HL-60/S4 (cell line): ENCODE data around the gene CPSF3.

Source experiments
- in situ Hi-C: fragments of 300-500 bp; cut with MboI; formaldehyde crosslinking; loops from 2 replicates; pipeline ENCODE4 v1.14.3; 2022; ENCODE audit warnings: low sequenced_read_pairs

The CPSF3 gene

DNA sequence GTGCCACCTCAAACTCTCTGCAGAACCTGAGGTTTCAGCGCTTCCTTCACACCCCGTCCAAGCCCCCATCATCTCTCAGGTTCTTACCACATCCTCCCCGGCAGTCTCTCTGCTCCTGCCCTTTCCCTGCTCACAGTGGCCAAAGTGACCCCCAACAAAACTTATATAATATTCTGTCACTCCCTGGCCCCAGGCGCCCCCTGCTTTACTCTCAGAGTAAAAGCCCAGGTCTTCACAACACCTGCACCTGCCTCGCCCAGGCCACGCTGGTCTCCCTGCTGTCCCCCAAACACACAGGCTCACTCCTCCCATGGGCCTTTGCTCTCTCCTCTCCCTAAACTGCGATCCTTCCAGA, 6.5 kb upstream of the CPSF3 start:
- in situ Hi-C loops: no loop called here

DNA sequence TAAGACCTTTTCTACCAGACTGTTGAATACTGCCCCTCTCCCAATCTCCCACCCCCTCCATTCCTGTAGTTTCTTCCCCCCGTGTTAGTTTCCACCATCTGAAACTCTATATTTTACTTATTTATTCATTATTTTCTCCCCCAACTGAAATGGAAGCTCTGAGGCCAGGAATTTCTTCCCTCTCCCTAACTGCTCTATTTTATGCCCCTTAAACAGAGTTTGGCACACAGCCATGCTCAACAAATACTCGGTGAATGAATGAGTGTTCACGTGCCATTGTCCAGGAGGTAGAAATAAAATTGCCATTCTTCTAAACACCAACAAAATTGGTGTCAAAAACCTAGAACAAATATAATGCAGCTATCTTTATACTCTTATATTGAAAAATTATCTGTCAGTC, 5.7 kb upstream of the CPSF3 start:
- in situ Hi-C loops: no loop called here

DNA sequence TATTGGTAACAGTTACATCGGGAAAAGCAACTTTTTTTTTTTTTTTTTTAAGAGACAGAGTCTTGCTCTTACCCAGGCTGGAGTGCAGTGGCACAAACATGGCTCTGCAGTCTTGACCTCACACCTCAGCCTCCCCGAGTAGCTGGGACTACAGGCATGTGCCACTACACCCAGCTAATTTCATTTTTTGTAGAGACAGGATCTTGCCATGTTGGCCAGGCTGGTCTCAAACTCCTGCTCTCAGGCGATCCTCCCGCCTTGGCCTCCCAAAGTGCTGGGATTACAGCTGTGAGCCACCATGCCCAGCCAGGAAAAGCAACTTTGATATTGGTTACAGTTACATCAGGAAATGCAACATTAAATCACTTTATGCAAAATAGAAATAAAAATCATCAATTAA, 4.7 kb upstream of the CPSF3 start:
- in situ Hi-C loops: no loop called here

DNA sequence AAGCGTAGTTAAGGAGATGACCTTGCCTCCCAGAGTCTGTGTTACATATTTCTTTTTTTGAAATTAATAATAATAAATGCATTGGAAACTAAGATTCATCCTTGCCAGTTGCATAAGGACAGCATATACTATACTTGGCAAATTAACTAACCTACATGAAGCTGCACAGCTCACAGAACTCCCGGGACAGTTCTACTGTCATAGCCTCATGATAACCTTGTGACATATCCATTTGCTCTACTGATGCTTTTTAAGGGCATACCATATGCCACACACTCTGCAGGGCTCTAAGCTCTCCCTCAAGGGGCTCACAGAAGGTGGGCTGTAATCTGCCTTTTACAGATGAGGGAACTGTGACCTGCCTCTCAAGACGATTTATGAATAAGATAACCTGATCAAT, 3.9 kb upstream of the CPSF3 start:
- in situ Hi-C loops: no loop called here

DNA sequence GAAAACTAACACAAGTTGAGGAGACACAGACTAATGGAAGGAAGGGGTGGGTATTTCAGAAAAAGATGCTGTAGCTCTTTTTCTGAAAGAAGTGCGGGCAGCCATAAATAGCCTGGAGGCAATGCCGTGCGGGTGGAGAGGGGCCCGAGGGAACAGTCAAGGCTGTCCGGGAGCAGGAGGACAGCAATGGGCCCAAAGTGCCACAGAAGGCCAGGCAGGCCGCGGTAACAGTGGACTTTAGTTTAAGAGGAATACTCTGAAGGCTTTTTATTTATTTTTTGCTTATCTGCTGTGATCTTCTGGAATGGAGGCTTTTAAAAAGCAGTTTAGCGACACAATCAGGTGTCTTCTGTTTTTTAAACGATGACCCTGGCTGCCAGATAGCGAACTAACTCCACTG, 3.0 kb upstream of the CPSF3 start:
- in situ Hi-C loops: no loop called here

DNA sequence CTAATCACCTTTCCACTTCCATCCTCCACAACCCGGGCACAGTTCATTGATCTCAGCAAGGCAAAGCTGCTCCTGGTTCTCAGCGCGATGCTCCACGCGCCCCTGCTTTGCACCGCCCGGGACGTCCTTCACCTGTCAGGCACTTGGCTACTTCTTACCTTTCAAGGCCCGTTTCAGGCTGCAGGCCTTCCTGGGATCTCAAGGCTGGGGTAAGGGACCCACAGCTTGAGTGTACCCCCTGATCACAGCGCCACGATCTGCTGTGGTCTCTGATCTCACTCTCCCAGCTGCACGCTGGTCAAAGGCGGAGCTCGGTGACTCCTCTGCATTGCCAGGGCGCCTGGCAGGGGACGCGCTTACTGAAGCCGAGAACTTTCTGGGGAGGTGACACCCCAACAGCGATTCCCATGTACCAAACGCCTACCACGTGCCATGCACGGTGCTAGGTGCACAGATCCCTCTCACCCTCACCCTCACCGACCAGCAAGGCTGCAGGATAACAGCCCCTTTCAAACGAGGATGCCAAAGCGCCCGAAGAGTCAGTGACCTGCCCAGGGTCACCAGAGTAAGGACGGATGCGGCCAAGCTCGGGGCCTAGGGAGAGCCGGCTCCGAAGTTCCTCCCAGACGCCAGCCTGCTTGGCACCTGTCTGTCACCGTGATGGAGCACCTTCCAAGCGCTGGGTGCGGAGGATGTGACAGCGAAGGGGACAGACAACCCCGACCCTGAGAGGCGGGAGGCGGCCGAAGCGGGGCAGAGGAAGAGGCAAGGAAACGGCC, 944 bp upstream of the CPSF3 start:
- in situ Hi-C loops: no loop called here

DNA sequence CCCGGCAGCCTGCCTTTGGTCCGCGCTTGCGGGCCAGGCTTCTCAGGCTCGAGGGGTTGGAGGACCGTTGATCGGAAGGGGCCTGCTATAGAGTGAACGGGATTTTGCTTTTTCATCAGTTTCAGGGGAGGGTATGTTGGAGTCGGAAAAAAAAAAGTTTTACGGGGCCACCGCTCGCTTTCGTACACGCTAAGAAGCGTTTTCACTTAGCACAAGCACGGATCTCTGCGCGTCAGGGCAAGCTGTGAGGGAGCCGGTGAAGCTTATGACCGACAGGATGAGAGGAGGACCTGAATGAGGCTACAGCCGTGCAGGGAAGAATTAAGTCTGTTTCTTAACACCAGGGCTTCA, 443 bp downstream of the CPSF3 start:
- in situ Hi-C loops: no loop called here

DNA sequence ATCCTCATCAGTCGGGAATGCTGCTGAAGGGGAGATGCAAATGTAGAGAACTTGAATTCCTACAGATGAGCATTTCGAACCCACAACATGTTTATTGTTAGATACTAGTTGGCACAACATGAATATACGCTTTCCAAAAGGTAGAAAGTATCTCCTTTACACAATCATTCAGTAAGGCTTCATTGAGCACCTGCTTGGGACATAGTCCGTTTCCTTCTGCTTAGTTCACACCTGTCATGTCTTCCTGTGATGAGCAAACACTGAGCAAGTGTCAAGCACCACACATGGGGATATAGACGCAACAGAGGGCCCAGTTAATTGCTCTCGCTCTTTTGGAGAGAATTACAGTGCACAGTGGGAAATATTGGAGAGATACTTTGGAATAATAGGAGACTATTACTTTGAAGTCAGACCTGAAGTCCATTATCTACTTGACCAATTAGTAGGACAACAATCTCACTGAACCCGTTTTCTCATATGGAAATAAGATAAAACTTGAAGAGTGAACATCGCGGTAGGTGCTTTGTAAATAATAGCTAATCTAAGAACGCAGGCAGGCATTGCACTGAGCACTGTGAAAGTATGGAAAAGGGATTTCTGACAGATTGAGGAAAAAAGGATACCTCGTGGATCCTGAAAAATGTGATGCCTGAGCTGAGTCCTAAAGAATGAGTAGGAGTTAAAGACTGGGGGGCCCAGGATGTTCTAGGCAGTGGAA, 1.2 kb downstream of the CPSF3 start:
- in situ Hi-C loops: no loop called here

DNA sequence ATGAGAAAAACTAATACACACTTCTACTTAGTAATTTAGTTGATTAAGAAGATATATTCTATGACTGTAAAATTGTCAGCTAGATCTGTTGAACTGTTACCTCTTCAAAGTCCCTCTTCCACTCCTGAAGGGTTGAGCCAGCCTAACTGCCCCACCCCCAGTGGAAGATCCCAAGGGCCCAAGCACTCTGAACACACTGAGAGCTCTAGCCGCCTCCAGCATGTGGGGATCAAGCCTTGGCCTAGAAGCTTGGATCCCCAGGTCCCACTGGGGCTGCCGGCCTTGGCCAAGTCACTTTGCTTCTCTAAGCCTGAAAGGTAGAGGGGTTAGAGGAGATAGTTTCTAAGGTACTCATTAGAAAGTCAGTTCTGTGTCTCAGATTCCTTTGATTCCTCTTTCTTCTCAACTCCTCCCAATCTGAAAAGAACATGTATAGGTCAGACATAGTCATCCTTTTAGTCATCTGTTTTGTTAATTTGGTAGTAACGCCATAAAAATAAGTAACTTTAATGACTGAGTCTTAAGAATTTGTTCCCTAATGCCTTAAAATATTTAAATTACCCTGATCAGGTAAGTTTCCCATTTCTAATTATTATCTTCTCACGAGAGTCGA, 5.6 kb downstream of the CPSF3 start:
- in situ Hi-C loops: no loop called here

DNA sequence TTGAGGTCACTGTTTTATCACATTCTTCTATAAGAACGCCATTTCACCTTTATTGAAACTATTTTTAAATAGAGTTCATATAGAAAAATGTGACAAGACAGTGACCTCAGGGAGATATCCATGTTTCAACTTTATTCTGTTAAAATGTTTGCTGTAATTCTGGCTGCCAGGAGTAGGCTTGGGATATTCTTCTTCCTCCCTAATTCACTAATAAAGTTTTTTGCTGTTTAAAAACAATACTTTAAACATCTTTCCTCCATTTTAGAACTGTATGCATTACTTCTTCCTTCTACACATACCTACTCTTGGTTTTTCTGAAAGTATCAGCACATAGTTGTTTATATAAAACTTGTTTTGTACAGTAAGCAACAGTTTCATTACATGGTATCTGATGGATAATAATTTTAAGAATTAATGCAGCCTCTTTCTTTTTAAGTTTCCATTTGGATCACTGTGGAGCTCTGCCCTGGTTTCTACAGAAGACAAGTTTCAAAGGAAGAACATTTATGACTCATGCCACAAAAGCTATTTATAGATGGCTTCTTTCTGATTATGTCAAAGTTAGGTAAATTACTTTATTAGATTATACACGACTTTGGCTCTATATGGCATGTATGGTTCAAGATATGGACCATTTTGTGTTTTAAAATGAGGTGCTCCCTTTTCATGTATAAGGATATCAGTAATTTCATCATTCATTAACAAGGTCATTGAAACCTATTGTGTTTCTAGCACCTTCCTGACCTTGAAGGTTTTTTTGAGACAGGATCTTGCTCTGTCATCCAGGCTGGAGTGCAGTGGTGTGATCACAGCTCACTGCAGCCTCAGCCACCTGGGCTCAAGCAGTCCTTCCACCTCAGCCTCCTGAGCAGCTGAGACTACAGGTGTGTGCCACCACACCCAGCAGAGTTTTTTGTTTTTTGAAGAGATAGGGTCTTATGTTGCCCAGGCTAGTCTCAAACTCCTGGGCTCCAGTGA, 7.2 kb downstream of the CPSF3 start:
- in situ Hi-C loops: no loop called here

DNA sequence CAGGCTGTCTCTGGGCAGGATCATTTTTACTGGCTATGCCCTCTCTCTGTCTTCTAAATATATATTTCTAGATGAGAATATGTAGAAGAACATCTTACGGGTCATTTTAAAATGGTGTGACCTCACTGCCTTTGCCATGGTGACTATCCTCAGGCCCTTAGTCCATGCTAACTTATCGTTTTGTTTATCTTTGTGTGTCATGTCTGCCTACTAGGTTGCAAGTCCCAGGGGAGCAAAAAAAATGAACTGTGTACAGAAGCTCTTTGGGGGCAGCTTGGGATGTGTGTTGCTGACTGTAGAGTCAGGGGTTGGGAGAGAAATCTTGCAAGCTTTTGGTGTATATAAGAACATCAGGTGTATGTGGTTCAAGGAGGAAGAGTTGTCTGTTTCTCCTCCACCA, 11.0 kb downstream of the CPSF3 start:
- in situ Hi-C loops: no loop called here

DNA sequence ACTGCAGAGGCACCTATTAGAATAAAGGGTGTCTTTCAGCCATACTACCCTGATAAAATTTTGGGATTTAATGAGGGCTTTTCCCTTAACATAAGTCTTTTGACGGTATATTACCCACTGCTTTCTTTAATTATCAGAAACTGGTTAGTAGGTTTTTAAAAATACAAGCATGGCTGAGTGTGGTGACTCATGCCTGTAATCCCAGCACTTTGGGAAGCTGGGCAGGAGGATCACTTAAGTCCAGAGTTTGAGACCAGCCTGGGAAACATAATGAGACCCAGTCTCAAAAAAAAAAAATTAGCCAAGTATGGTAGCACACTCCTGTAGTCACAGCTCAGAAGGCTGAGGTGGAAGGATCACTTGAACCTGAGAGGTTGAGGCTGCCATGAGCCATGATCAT, 16.1 kb downstream of the CPSF3 start:
- in situ Hi-C loops: no loop called here

DNA sequence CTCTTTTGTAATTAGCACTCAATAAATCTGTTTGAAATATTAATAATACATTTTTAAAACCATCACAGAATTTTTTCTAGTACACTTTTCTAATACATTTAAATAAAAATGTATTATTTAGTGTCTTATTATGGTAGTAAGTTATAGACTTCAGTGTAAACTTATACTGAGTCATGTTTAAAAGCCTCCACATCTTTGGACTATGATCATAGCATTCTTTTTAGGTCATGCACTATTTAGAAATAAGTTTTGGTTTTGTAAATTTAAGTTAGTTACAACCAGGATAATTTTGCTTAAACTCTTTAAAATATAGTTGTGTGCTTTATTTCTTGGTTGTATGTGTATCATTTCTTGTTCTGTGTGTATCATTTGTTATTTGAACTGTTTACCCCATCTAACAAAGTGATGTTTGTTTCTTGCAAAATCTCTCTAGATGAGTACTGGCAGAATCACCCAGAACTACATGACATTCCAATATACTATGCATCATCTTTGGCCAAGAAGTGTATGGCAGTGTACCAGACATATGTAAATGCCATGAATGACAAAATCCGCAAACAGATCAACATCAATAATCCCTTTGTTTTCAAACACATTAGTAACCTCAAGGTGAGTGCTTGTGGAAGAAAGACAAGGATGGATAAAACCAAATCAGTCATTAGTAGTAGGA, 16.7 kb downstream of the CPSF3 start:
- in situ Hi-C loops: no loop called here

DNA sequence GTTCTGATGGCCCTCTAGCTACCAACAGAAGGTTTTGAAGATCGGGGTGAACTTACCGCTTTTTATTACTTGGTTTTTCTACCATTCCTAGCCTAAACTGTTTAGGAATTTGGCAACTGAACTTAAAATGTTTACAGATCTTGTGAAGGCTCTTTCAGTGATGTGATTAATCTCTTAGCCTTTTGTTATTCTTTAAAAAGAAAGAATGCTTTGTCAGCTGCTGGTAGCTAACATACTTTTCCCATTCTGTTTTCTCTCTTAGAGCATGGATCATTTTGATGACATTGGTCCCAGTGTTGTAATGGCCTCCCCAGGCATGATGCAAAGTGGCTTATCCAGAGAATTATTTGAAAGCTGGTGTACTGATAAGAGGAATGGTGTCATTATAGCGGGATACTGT, 18.1 kb downstream of the CPSF3 start:
- in situ Hi-C loops: no loop called here

DNA sequence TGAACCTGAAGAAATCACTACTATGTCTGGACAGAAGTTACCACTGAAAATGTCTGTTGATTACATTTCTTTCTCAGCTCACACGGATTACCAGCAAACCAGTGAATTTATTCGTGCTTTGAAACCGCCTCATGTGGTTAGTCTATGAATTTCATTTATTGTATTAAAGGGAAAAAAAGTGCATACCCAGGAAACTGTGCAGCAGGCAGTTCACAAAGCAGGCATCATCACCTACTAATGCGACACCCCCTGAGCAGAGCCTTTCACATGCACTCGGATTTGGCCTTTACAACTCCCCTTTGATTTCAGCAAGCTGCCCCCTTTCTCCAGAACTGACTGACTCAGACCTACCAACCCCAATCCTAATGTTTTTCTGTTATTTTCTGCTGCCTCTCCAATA, 20.1 kb downstream of the CPSF3 start:
- in situ Hi-C loops: no loop called here

DNA sequence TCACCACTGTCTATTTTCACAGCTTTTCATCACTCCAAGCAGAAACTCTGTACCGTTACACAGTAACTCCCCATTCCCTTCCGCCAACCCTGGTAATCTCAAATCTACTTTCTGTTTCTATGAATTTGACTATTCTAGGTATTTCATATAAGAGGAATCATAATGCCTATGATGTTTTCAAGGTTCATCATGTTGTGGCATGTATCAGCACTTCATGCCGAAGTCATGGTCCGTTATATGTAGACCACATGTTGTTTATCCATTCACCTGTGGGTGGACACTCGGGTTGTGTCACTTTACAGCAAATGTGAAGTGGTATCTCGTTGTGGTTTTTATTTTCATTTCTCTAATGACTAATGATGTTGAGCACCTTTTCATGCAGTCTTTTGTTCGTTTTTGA, 21.6 kb downstream of the CPSF3 start:
- in situ Hi-C loops: no loop called here

DNA sequence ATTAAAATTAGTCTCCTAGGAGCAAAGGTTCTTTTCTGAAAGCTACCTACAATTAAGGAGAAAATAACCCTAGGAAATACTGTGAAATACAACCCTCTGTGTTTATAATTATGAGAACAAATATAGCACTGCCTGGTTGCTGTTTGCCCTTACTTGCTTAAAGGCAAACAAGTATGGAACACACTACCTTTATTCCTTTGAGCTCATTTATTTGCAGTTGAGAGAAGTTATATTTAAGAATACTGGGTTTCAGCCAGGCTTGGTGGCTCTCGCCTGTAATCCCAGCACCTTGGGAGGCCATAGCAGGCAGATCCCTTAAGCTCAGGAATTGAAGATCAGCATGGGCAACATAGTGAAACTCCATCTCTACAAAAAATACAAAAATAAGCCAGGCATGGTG, 27.8 kb downstream of the CPSF3 start:
- in situ Hi-C loops: no loop called here

DNA sequence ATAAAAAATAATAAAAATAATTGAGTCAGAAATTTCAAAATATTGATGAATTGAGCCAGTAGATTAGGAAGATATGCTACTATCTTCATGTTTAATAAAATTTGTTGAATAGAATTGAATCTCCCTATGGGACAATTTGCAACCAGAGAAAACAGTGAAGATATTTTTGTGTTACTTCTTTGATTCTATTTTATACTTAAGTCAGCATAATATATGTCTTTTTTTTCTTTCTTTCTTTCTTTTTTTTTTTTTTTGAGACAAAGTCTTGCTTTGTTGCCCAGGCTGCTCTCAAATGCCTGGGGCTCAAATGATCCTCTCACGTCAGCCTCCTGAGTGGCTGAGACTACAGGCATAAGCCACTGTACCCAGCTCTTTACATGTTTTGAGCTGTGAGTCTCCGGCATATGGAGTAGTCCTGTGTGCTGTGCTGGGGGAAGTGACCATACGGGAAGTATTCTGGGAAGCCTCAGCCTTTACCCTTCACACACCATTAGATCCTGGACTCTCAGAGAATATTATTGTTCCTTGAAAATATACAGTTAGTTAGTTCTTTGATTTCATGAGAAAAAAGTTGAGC, 37.1 kb downstream of the CPSF3 start:
- in situ Hi-C loops: no loop called here

DNA sequence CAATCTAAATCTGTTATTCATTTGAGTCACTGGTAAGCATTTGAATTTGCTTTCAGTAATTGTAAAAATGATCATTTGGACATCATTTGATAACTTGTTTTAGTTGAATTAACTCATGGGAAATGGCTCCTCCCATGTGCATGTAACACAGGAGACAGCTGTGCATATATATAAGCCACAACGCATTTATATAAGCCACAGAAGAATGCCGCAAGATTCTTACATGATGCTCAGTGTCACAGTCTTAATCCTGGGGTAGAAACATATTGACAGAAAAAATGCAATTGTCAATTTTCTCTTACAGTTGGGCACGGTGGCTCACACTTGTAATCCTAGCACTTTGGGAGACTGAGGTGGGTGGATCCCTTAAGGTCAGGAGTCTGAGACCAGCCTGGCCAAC, 37.6 kb downstream of the CPSF3 start:
- in situ Hi-C loops: no loop called here

DNA sequence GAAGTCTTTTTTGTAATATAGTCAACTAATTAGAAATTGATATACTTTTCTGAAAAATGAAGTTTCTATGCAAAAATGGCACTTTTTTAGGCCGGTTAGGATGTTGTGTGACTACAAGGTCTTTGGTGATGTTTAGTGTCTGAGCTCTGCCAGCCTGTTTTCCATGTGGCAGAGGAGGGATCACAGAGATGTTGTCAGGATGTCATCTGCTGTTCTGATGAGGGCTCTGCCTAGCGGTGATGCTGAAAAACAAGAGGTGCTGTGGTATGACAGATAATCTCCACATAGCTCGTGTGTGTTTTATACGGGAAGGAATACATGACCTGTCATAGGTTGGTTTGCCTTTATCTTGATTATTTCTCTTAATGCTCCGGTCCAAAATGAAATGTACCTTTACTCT, 38.9 kb downstream of the CPSF3 start:
- in situ Hi-C loops: no loop called here
